HG02610 (cell line): ENCODE data around the gene PIGM.
A peak's percentile ranks its signal among the peaks of the same experiment; 100 is the strongest.

Experiments used
- ATAC-seq: cut with Tn5 transposase; IDR thresholded peaks from one replicate; pipeline ENCODE4 v1.9.1; 2021; ENCODE audit warnings: mild to moderate bottlenecking, moderate library complexity; ENCODE audit not compliant: unreplicated experiment

PIGM gene

DNA sequence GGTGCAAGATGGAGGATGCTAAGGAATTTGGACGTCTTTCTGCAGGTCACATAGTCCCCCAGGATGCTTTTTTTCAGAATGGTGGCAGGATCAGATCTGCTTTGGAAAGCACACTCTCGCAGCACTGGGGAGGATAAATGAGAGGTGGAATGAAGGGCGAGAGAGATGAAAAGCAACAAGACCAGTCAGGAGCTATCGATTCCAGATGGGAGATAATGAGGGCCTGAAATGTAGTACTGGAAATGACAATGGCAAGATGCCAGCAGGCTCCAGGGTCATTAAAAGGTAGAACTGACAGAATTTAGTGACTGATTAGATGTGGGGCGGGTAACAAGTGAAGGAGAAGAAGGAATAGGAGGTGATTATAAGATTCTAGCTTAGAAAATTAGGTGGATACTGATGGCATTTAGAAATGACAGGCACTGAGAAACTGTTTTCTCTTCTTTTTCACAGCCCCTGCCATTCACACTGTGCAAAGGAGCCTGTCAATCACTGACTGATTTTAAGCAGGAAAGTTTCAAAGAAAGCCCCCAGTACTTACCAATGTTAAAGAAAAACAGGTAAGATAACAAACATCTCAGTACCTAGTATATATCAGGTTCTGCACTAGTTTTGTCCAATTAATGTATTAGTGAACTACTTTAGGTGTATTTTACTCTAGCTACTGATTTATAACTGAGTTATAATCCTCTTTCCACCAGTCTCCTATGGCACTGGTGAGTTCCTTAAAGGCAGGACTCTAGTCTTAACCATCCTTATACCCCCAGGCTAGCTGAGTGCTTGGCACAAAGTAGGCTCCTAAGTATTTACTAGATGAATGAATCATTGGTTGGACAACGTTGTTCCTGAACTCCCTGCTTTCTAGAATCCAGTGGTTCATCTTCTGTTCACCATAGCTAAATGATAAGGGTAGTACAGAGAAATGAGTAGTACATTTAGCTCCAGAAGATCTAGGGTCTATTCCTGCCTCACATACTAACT, 9.2 kb downstream of the PIGM start:
- ATAC-seq: no peak

DNA sequence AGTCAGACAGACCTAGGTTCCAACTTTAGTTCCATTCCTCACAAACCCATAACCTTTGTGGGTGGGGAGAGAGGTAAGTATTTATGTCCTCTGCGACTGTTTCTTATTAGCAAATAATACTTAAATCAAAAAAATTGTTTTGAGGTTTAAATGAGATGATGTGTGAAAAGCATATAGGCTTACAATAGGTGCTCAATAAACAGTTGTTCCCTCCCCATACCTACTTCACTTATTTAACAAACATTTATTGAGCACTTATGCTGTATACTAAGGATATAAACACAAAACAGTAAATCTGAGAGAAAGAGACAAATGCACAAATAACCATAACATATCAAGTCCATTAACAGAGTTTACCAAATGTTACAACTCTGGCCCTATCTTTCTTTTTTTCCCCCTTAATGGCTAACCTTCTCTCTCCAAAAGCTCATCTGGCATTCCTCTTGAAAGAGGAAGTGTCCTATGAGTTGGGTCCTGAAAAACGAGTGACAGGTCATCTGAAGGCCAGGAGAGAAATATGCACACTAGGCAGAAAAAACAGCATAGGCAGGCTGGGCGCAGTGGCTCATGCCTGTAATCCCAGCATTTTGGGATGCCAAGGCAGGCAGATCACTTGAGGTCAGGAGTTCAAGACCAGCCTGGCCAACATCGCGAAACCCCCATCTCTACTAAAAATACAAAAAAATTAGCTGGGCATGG, 10.3 kb downstream of the PIGM start:
- no peak for ATAC-seq

GRCh38 chr1:160020196-160020595, 11.6 kb downstream of the PIGM start:
- ATAC-seq: no peak

DNA sequence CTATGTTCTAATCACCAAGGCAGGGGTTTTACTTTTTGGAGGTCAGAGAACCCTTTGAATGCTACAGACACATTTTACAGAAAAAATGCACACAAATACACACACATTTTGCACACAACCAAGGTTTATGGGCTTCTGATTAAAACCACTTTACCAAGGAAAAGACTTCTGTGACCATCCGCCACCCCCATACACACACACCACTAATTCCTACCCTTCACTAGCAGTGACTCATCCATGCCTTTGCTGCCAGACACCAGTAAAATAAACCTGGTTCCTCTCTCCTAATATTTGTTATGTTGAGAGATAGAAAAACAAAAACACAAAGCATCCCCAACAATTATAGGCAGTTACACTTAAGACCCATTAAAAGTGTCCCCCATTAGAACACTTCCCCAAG, 12.9 kb downstream of the PIGM start:
- no peak for ATAC-seq

GRCh38 chr1:160018347-160018746, 13.4 kb downstream of the PIGM start:
- no peak for ATAC-seq

GRCh38 chr1:160017592-160017991, 14.2 kb downstream of the PIGM start:
- ATAC-seq: no peak

DNA sequence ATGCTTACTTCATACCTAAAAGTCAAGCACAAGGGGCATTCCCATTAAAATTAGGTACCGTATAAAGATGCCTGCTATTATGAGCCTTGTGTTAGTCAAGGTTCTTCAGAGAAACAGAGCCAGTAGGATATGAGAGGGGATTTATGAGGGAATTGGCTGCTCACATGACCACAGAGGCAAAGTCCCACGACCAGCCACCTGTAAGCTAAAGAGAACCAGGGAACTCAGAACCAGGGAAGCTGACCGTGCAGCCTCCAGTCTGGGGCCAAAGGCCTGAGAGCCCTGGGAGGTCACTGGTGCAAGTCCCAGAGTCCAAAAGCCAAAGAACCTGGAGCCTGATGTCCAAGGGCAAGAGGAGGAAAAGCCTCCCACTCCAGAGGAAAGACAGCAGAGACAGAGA, 20.0 kb downstream of the PIGM start:
- no peak for ATAC-seq

- ATAC-seq: no peak
Observed at GRCh38 chr1:160009801-160010200, 22.0 kb downstream of the PIGM start.

- no peak for ATAC-seq
Observed at GRCh38 chr1:160009081-160009480, 22.7 kb downstream of the PIGM start.

- no peak for ATAC-seq
Observed at GRCh38 chr1:160007577-160008200, 24.1 kb downstream of the PIGM start.

- peak; percentile 80 for ATAC-seq
Observed at GRCh38 chr1:160006312-160006940, 25.4 kb downstream of the PIGM start.

GRCh38 chr1:160005070-160005469, 26.7 kb downstream of the PIGM start:
- no peak for ATAC-seq

- ATAC-seq: no peak
Observed at GRCh38 chr1:160004425-160004824, 27.4 kb downstream of the PIGM start.

DNA sequence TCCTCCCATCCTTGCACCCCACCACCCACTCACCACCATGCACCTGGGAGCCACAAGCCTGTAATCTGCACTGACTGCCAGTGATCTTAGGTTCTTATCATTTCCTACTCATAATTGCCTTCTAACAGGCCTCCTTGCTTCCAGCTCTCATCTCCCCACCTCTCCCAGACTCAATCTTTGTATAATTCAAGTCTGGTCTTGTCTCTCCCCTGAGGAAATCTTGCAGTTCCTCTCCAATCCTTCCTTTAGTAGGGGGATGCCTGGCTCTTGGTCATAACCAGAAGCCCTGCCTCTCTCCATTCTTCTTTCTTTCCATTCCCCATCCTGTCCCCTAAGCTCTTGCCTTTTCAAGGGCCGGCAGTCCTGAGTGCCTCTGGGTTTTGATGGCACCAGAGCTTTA, 27.8 kb downstream of the PIGM start:
- ATAC-seq: no peak

DNA sequence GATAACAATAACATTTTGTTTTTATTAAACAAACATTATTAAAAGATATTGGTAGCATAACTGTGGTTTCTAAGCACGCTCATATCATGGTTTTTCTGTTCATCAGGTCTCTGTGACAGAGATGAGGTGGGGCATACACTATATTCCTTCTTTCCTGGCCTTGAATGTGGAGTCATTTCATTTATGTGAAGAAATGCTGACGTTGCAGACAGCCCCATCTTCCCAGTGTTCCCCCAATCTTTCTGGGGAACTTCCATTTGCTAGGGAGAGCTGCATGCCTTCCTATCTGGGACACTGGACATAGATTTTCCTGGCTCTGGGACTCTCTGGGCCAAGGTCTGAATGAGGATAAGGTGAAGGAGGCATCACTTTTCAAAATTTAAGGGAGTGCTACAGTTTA, 30.4 kb downstream of the PIGM start:
- ATAC-seq: no peak

DNA sequence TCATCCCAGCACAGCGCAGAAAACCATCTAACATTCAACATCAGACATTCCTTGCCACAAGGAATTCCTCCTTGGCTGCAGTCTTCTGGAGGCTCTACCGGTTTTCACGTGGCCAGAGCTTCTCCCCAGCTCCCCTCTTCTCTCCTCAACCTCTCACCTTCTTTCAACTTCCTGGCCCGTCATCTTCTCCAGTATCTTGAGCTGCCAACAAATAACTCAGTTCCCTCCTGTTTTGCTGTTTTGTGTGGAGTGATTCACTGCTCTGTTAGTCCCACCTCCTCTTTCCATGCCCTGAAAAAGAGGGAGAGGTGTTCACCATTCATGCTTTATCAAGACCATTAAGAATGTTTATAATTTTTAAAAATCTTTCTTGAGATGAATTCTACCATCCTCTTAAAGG, 32.6 kb downstream of the PIGM start:
- no peak for ATAC-seq

DNA sequence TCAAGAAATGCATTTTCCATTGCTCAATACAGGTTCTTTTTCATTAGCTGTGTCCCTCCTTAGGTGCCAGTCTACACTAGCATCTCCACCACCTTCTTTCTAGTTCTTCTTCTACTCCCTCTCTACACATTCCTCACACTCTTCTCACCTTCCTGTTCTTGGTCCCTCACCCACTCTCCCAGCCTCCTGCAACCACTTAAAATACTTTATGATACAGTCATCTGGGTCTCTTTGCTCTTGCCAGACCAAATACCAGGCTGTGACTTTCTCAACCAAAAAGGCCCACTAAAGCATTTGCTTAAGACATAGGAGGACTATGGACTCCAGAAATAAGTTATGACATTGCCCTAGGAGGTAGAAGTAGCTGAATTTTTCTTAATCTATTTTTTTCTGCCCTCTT, 35.1 kb downstream of the PIGM start:
- no peak for ATAC-seq

GRCh38 chr1:159994896-159995295, 36.9 kb downstream of the PIGM start:
- ATAC-seq: no peak

- ATAC-seq: no peak
Observed at GRCh38 chr1:159993911-159994310, 37.9 kb downstream of the PIGM start.

GRCh38 chr1:159992161-159992560, 39.6 kb downstream of the PIGM start:
- ATAC-seq: no peak

DNA sequence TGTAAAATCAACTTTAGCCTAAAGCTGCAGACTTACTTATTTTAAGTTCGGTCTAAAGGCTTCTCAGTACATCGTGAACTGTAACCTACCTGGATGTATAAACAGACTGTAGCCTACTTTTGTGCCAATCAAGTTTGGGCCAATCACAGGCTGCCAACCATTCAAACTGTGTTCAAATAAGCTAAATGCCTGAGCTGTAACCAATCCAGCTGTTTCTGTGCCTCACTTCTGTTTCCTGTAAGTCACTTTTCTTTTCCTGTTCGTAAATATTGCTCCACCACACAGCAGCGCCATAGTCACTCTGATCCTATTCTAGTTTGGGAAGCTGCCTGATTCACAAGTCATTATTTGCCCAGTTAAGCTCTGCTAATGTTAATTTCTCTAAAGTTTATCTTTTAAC, 40.3 kb downstream of the PIGM start:
- no peak for ATAC-seq
